OCI-LY1 (cell line): ENCODE measurements around the gene ST7L.

ENCODE experiments used
- H2AFZ ChIP-seq: fragments of 200-600 bp; sonication (generic), shearing (Covaris generic); 2 replicates; pipeline ENCODE4 v1.6.0; 2014; ENCODE audit warnings: antibody characterized with exemption, mild to moderate bottlenecking, low read length
- H3F3A ChIP-seq: fragments of 200-600 bp; sonication (generic), shearing (Covaris generic); 2 replicates; pipeline ENCODE4 v1.6.0; 2014; ENCODE audit warnings: mild to moderate bottlenecking, antibody characterized with exemption, low read length, moderate library complexity; ENCODE audit not compliant: insufficient read depth
- H3K27ac ChIP-seq: fragments of 200-600 bp; sonication (generic); 2 replicates; pipeline ENCODE4 v1.5.1; 2014; ENCODE audit warnings: low read length, mixed run types, mild to moderate bottlenecking, low read depth; ENCODE audit not compliant: poor library complexity, severe bottlenecking
- H3K27me3 ChIP-seq: fragments of 200-600 bp; sonication (generic); 2 replicates; pipeline ENCODE4 v1.6.0; 2014; ENCODE audit warnings: antibody characterized with exemption, mild to moderate bottlenecking, low read length, moderate library complexity; ENCODE audit not compliant: insufficient read depth
- H3K36me3 ChIP-seq: fragments of 200-600 bp; sonication (generic); 2 replicates; pipeline ENCODE4 v1.6.1; 2014; ENCODE audit warnings: mild to moderate bottlenecking, antibody characterized with exemption, low read length, moderate library complexity, mixed read lengths; ENCODE audit not compliant: insufficient read depth
- H3K4me1 ChIP-seq: fragments of 200-600 bp; sonication (generic); 2 replicates; pipeline ENCODE4 v1.5.1; 2014; ENCODE audit warnings: mild to moderate bottlenecking, low read length, moderate library complexity; ENCODE audit not compliant: insufficient read depth, severe bottlenecking
- H3K4me2 ChIP-seq: fragments of 200-600 bp; sonication (generic), shearing (Covaris generic); 2 replicates; pipeline ENCODE4 v1.6.1; 2014; ENCODE audit warnings: low read length
- H3K4me3 ChIP-seq: fragments of 200-600 bp; sonication (generic); 2 replicates; pipeline ENCODE4 v1.5.1; 2014; ENCODE audit warnings: low read length, low read depth, mild to moderate bottlenecking, mixed read lengths; ENCODE audit not compliant: poor library complexity, severe bottlenecking
- H3K79me2 ChIP-seq: fragments of 200-600 bp; shearing (Covaris generic); 2 replicates; pipeline ENCODE4 v1.6.1; 2016; ENCODE audit warnings: mixed run types, low read length, mixed read lengths; ENCODE audit not compliant: insufficient read depth
- H3K9ac ChIP-seq: fragments of 200-600 bp; sonication (generic), shearing (Covaris generic); 2 replicates; pipeline ENCODE4 v1.6.1; 2014; ENCODE audit warnings: mild to moderate bottlenecking, low read length, mixed read lengths
- H3K9me2 ChIP-seq: fragments of 200-600 bp; sonication (generic), shearing (Covaris generic); 2 replicates; pipeline ENCODE4 v1.6.1; 2014; ENCODE audit warnings: low read depth, mild to moderate bottlenecking, low read length, mixed read lengths
- H3K9me3 ChIP-seq: fragments of 200-600 bp; shearing (Covaris generic); 2 replicates; pipeline ENCODE4 v1.6.1; 2014; ENCODE audit warnings: low read length, mixed read lengths
- H4K20me1 ChIP-seq: fragments of 200-600 bp; sonication (generic), shearing (Covaris generic); 2 replicates; pipeline ENCODE4 v1.6.0; 2016; ENCODE audit warnings: mild to moderate bottlenecking, low read length; ENCODE audit not compliant: insufficient read depth
- CTCF ChIP-seq: fragments of 200-600 bp; sonication (generic), shearing (Covaris generic); IDR thresholded peaks from 2 replicates; pipeline ENCODE4 v1.5.1; 2017; ENCODE audit warnings: mild to moderate bottlenecking, antibody characterized with exemption, low read length, moderate library complexity, mixed read lengths
- EZH2 ChIP-seq: fragments of 200-600 bp; sonication (generic), shearing (Covaris generic); IDR thresholded peaks from 2 replicates; pipeline ENCODE4 v1.8.0; 2017; ENCODE audit warnings: borderline replicate concordance, mixed run types, mild to moderate bottlenecking, antibody characterized with exemption, low read length, moderate library complexity, mixed read lengths

Gene ST7L

GRCh38 chr1:112505400-112505785, 113.5 kb downstream of the ST7L start:
- H3K27me3 ChIP-seq: 0 out of 2 replicates have a peak, but pooled peaks cover 8% of the 10 kb centered on the region
- no peak overlapping the region for H2AFZ ChIP-seq
- TF ChIP-seq EZH2 (no peak), CTCF (no peak)
- H3K9me3 ChIP-seq: no peaks in the 10 kb centered on the region
- H3K4me2 ChIP-seq: no peak overlapping the region
- H3F3A ChIP-seq: no peaks in the 10 kb centered on the region
- no peak overlapping the region for H3K4me3 ChIP-seq
- H3K4me1 ChIP-seq: peaks cover 19% of the 10 kb centered on the region
- H3K79me2 ChIP-seq: no peaks in the 10 kb centered on the region
- H3K27ac ChIP-seq: no peak overlapping the region
- H3K9me2 ChIP-seq: no peaks in the 10 kb centered on the region
- H3K36me3 ChIP-seq: no peaks in the 10 kb centered on the region
- H4K20me1 ChIP-seq: no peaks in the 10 kb centered on the region
- no peak overlapping the region for H3K9ac ChIP-seq

GRCh38 chr1:112504661-112505399, 114.1 kb downstream of the ST7L start:
- peaks cover 19% of the 10 kb centered on the region for H3K4me1 ChIP-seq
- no peak overlapping the region for H3K4me2 ChIP-seq
- no peak overlapping the region for H3K4me3 ChIP-seq
- H3K36me3 ChIP-seq: no peaks in the 10 kb centered on the region
- no peaks in the 10 kb centered on the region for H3K79me2 ChIP-seq
- no peaks in the 10 kb centered on the region for H3K9me3 ChIP-seq
- H3K27me3 ChIP-seq: 0 out of 2 replicates have a peak, but pooled peaks cover 8% of the 10 kb centered on the region
- no peak overlapping the region for H3K9ac ChIP-seq
- H3F3A ChIP-seq: no peaks in the 10 kb centered on the region
- no peak overlapping the region for H3K27ac ChIP-seq
- no peaks in the 10 kb centered on the region for H3K9me2 ChIP-seq
- H4K20me1 ChIP-seq: no peaks in the 10 kb centered on the region
- no peak overlapping the region for H2AFZ ChIP-seq
- TF ChIP-seq EZH2 (no peak), CTCF (no peak)

- Histone ChIP-seq H3K9ac (no peak overlapping the region), H3K4me3 (no peak overlapping the region), H3K4me2 (no peak overlapping the region), H3K4me1 (peaks cover 19% of the 10 kb centered on the region), H3K9me2 (no peaks in the 10 kb centered on the region), H2AFZ (no peak overlapping the region), H3K79me2 (no peaks in the 10 kb centered on the region), H3K27ac (no peak overlapping the region), H4K20me1 (no peaks in the 10 kb centered on the region), H3K9me3 (no peaks in the 10 kb centered on the region), H3F3A (no peaks in the 10 kb centered on the region), H3K36me3 (no peaks in the 10 kb centered on the region), H3K27me3 (0 out of 2 replicates have a peak, but pooled peaks cover 8% of the 10 kb centered on the region)
- no peak for TF ChIP-seq EZH2
Observed at GRCh38 chr1:112504001-112504660, 114.8 kb downstream of the ST7L start.
